COLO829 (cell line): ENCODE results near the gene GTF3A.

Source experiments
- DNase-seq: peaks from one replicate; pipeline ENCODE4 v3.0.0; 2012; ENCODE audit warnings: low spot score

GTF3A gene

GRCh38 chr13:27405546-27406134 is 18.8 kb upstream of the GTF3A start:
- DNase-seq, result no peak

DNA sequence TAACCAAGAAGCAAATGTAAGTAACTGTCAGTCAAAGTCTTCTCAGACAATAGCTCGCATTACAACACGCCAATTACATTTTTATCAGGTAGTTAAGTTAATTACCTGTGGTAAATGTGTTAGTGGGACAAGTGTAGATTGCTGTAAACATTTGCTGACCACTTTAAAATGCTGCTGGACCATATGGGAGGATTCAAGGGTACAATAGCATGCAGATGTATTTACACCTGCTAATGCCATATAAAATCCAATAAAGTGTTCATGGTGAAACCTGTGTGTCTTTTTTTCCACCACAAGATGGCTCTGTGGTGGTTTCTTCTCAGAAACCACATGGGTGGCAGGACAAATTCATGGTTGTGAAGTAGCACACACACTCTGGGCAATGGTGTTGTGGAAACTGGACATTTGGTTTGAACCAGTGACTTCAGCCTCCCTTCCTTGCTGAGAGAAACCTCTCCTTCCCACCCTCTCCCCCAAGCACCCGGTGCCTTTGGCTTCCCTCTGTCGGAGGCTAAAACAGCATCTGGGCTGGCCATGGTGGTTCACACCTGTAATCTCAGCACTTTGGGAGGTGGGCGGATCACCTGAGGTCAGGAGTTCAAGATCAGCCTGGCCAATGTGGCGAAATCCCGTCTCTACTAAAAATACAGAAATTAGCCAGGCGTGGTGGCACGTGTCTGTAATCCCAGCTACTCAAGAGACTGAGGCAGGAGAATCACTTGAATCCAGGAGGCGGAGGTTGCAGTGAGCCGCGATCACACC is 18.1 kb upstream of the GTF3A start:
- DNase-seq, result peak; percentile 50

- no peak for DNase-seq
Measured at GRCh38 chr13:27408074-27408473, 16.3 kb upstream of the GTF3A start.

GRCh38 chr13:27409013-27409412 is 15.4 kb upstream of the GTF3A start:
- DNase-seq, result no peak

GRCh38 chr13:27411341-27411740 is 13.1 kb upstream of the GTF3A start:
- DNase-seq, result no peak

DNA sequence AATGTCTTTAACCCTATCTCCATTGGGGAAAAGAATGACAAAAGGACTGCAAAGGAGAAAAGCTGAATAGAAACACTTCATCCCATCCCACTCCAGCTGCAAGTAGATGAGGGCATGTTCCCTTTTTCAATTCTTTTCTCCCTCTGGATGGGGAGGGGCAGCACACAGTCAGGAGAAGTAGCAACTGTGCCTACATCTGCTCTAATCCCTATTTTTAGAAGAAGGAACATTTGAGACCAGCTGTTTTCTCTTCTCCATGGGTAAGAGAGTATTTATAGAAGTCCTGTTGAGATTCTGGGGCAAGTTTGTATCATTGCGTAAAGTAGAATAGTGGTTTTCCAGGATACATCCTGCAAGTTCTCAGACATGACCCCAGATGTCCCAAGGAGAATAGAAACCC is 9.3 kb upstream of the GTF3A start:
- no peak for DNase-seq

- DNase-seq, result peak; percentile 77
Measured at GRCh38 chr13:27419328-27419727, 5.1 kb upstream of the GTF3A start.

DNA sequence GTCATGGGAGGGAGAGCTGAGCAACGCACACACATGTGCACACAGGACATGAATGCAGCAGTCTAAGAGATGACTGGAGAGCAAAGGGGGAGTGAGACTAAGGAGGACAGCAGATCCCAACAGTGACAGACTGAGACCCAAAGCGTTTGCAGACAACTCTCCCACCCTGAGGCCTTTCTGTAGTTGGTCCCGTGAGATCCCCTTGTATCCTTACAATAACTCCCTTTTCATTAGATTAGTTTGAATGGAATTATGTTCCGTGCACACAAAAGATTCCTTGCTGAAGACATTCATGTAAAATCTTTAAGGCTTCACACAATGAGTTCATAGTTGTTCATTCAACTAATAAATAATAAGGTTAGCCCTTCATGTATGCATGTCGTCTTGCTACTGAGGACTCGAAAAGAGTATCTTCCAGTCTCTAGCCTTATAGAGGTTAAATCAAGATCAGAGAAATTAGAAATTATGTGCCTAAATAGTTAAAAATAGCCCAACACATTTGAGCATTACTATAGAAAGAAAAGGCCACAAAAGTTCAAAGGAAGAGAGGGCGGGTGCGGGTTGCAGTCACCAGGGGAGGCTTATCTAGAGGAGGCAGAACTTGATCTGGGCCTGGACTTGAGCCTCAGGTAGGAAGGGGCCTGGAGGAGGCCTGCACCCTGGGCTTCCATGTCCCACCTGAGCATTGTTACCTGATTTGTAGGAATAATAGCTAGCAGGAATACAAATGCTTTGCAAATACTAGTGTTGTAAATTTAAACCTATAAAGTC is 3.1 kb upstream of the GTF3A start:
- peak; percentile 43 for DNase-seq

- no peak for DNase-seq
Measured at GRCh38 chr13:27423333-27423732, 1.1 kb upstream of the GTF3A start.

DNA sequence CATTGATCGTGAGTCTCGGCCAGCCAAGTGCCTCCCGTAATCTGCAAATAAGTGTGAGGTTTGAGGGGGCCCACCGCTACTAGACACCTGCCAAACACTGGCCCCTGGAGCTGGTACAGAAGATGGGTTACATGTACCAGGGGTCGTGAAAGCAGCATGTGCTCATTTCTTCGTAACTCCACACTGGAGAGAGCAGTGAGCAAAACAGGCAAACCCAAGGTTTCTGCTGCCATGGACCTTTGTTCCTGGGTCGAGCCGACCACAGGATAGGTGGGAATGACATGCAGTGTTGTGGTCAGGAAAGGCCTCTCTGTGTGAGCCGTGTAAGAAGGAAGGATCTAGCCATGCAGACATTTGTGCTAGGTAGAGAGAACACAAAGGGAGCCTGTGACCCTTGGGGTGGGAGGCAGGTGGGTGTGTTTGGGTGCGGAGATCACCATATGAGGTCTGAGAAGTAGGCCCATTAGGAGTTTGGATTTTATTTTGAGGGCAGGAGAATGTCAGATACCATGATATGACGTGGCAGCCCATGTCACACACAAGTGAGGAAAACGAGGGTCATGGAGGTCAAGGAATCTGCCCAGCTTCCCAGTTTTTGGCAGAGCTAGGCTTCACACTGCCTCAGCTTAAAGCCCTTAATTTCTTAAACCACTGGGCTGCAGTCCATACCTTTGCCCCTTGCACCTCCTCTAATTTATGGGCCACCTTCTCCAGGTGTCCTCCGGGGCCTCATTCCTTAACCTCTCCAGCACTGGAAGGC is 919 bp downstream of the GTF3A start:
- DNase-seq, result no peak

- DNase-seq, result peak; percentile 74
Measured at GRCh38 chr13:27425918-27426630, 1.7 kb downstream of the GTF3A start.

GRCh38 chr13:27427641-27428040 is 3.2 kb downstream of the GTF3A start:
- no peak for DNase-seq

DNA sequence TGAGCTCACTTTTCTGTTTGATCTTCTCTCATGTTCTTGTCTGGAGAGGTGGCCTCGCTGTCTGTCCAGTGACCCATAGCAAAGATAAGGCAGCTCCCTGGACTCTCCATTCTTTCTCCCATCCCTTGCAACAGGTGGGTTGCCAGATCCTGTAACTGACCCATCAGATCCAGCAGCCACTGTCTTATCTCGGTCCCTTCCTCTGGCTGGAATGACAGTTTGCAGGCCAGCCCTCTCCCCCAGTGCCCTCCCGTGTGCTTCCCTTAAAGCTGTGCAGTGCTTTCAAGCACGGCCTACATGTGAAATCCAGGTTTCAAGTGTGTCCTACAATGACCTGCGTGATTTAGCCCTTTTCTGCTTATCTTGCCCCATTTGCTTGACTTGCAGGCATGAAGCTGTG is 3.7 kb downstream of the GTF3A start:
- no peak for DNase-seq

DNA sequence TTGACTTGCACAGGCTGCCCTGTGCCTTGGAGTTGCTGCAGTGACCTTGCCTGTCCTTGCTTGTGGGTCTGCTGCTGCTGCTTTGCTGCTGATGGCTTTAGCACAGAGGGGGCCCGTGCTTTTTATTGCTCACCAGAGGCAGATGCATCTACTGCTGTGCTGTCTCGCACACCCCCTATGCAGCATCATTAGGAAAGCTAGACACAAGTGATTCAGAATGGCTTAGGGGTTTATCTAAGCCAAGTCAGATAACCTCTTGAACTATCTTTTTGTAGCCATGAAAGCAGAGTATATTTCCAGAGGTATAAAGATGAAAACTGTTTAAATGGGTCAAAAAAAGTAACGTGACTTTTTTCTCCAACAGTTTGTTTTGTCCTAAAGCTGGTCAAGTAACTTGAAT is 7.8 kb downstream of the GTF3A start:
- no peak for DNase-seq

DNA sequence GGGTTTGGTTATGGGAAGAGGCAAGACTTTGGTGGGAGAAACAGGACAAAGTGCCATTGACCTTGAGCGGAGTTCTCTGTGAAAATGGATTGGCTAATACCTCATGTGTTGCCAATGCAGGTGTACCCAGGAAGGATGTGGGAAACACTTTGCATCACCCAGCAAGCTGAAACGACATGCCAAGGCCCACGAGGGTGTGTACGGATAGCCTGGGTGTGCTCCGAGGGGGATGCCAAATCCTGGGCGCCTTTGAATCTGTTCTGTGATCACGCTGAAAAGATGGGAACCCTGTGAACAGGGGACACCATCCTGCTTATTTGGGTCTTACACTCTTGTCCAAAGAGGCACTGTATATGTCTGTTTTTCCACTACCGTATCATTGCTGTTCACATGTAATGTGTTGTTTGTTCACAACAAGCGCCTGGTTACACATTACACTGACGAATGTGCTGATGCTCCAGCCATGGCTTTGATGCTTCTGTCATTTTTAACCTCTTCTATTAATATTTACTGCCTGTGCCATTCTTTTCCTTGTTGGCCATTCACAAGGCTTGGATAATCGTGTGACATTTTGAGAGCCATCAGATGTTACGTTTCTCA is 8.3 kb downstream of the GTF3A start:
- DNase-seq, result no peak

GRCh38 chr13:27437126-27437525 is 12.7 kb downstream of the GTF3A start:
- DNase-seq, result no peak

- no peak for DNase-seq
Measured at GRCh38 chr13:27440408-27440807, 16.0 kb downstream of the GTF3A start.

GRCh38 chr13:27442071-27442647 is 17.7 kb downstream of the GTF3A start:
- DNase-seq, result no peak

DNA sequence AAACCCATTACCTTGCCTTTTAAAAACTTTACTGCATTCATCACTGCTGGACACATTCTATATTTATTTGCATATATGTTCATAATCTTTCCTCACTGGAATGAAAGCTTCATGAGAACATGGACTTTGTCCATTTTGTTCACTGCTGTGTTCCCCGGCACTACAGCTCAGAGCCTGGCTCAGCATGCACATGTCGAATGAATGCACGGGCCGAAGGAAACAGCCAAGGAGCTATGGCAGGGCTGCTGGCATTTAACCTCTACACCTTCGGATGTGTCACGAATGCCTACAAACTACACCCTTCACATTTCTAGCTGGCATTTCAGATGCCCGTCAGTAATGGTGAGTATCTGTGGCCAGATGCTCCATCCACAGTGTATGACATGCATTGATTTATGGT is 18.4 kb downstream of the GTF3A start:
- no peak for DNase-seq

DNA sequence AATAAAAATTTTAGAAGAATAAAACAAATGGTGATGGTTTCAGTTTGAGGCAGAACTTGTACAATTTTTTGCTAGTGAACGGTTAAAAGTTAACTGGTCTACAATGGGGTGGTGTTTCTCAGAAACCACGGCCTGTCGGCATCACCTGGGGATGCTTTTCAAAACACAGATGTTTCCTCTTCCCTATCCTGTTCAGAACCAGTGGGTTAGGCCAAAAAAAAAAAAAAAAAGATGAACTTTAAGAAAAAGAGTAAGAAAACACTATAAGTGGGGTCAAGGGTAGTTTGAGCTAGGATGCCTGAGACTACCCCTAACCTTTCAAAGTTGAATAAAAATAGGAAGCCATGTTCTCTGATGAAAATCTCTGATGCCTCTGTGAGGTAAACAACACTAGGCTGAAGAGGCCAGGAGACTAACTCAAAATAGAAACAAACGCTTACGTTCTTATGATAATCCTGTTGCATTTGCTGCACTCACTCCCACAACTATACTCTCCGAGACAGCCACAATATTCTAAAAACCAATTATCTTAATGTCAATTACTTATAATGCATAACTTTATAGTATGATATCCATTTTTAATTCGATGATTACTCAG is 22.7 kb downstream of the GTF3A start:
- DNase-seq, result no peak

DNA sequence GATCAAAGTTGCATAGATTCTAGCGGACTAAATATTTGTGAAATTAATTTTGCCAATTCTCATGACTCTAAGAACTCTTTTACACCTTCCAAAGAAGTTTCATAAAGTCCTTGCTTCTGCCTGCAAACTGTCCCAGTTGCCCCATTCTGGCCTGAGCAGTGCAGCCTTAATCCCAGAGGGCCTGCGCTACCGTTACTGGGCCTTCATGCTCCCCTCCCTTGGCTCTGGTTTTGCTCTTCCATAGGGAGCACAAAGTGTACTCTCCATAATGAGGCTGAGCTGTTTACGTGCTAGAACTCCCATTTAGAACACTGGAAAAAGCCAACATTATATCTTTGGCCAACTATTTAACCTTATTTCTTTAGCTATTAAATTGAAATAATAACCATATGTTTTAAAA is 23.9 kb downstream of the GTF3A start:
- no peak for DNase-seq
